GM21360 (cell line): Measurements from ENCODE around the gene TLL2.

Experiments used
- ATAC-seq: cut with Tn5 transposase; IDR thresholded peaks from one replicate; pipeline ENCODE4 v1.9.1; 2021; ENCODE audit warnings: mild to moderate bottlenecking, moderate library complexity; ENCODE audit not compliant: unreplicated experiment

Gene TLL2

GRCh38 chr10:96431211-96431970 lies 82.3 kb downstream of the TLL2 start:
- ATAC-seq = no peak

GRCh38 chr10:96427291-96427690 lies 86.4 kb downstream of the TLL2 start:
- no peak for ATAC-seq

- ATAC-seq = no peak
These were observed 91.2 kb downstream of the TLL2 start for GRCh38 chr10:96422525-96422924.

- ATAC-seq = no peak
These were observed 91.7 kb downstream of the TLL2 start for GRCh38 chr10:96421995-96422394.

GRCh38 chr10:96420228-96421009 lies 93.3 kb downstream of the TLL2 start:
- ATAC-seq = no peak

GRCh38 chr10:96419351-96419750 lies 94.4 kb downstream of the TLL2 start:
- no peak for ATAC-seq

GRCh38 chr10:96418582-96418981 lies 95.1 kb downstream of the TLL2 start:
- ATAC-seq = no peak

GRCh38 chr10:96417441-96417840 lies 96.3 kb downstream of the TLL2 start:
- ATAC-seq = no peak

GRCh38 chr10:96416643-96417042 lies 97.1 kb downstream of the TLL2 start:
- ATAC-seq = no peak

GRCh38 chr10:96415891-96416554 lies 97.7 kb downstream of the TLL2 start:
- no peak for ATAC-seq

GRCh38 chr10:96415150-96415890 lies 98.4 kb downstream of the TLL2 start:
- no peak for ATAC-seq

- ATAC-seq = no peak
These were observed 99.4 kb downstream of the TLL2 start for GRCh38 chr10:96414303-96414702.

GRCh38 chr10:96413151-96413787 lies 100.5 kb downstream of the TLL2 start:
- ATAC-seq = no peak

GRCh38 chr10:96411716-96412320 lies 101.9 kb downstream of the TLL2 start:
- ATAC-seq = no peak

- no peak for ATAC-seq
These were observed 103.4 kb downstream of the TLL2 start for GRCh38 chr10:96410296-96410695.

GRCh38 chr10:96408201-96408600 lies 105.5 kb downstream of the TLL2 start:
- ATAC-seq = no peak

GRCh38 chr10:96407560-96408069 lies 106.1 kb downstream of the TLL2 start:
- no peak for ATAC-seq

GRCh38 chr10:96406091-96406490 lies 107.6 kb downstream of the TLL2 start:
- no peak for ATAC-seq

GRCh38 chr10:96402417-96403305 lies 111.1 kb downstream of the TLL2 start:
- no peak for ATAC-seq
